PC-9 (cell line): ENCODE data around the gene TAF6L. TPM values are rescaled to one million over a fixed set of nuclear protein-coding genes. Genes with fewer than 3 reads are reported as not detected.
A peak's percentile ranks its signal among the peaks of the same experiment; 100 is the strongest.

ENCODE experiments used
- BruUV-seq: library from RNA; stranded (reverse); fragments of 400-500 nt; replicated peaks from 2 replicates; lab custom pipeline; 2021; lab: Mats Ljungman, UMichigan
- CTCF ChIA-PET: fragments of 300-600 bp; sonication (Branson Sonifier 250); formaldehyde crosslinking; loops from one replicate; lab custom pipeline; 2022; ENCODE audit warnings: antibody characterized with exemption; lab: Charles Lee
- POLR2A ChIA-PET: fragments of 300-600 bp; sonication (Branson Sonifier 250); formaldehyde crosslinking; loops from one replicate; lab custom pipeline; 2022; ENCODE audit warnings: antibody characterized with exemption; ENCODE audit not compliant: unreplicated experiment; lab: Charles Lee
- DNase-seq, 2 experiments: peaks; one replicate each; pipeline versions ENCODE4 v3.0.0 to v3.0.0-alpha.2; 2015 to 2022; ENCODE audit warnings: mixed read lengths in 1 of 2
- H2AFZ ChIP-seq: fragments of 200-600 bp; sonication (generic); 2 replicates; pipeline ENCODE4 v1.8.1; 2017; ENCODE audit warnings: antibody characterized with exemption
- H3F3A ChIP-seq: fragments of 200-600 bp; sonication (generic); 2 replicates; pipeline ENCODE4 v1.8.1; 2017; ENCODE audit warnings: antibody characterized with exemption, mild to moderate bottlenecking, low read depth; ENCODE audit not compliant: insufficient read depth
- H3K27ac ChIP-seq: fragments of 200-600 bp; sonication (generic); 2 replicates; pipeline ENCODE4 v1.6.1; 2016; ENCODE audit warnings: mixed run types
- H3K27me3 ChIP-seq: fragments of 200-600 bp; sonication (generic); 2 replicates; pipeline ENCODE4 v1.6.1; 2016; ENCODE audit warnings: low read depth, mixed run types; ENCODE audit not compliant: insufficient read depth
- H3K36me3 ChIP-seq: fragments of 200-600 bp; sonication (generic); 2 replicates; pipeline ENCODE4 v1.6.1; 2016; ENCODE audit warnings: low read depth, mixed run types
- H3K4me1 ChIP-seq: fragments of 200-600 bp; sonication (generic); replicated peaks from 2 replicates; pipeline ENCODE4 v1.6.1; 2016; ENCODE audit warnings: mixed run types; ENCODE audit not compliant: insufficient read depth
- H3K4me2 ChIP-seq: fragments of 200-600 bp; sonication (generic); 2 replicates; pipeline ENCODE4 v1.6.1; 2017; ENCODE audit warnings: mixed run types
- H3K4me3 ChIP-seq: fragments of 200-600 bp; sonication (generic); 2 replicates; pipeline ENCODE4 v1.6.1; 2016; ENCODE audit warnings: mixed run types
- H3K79me2 ChIP-seq: fragments of 200-600 bp; sonication (generic); 2 replicates; pipeline ENCODE4 v1.6.1; 2017; ENCODE audit warnings: low read depth, mixed run types
- H3K9me2 ChIP-seq: fragments of 200-600 bp; sonication (generic); 2 replicates; pipeline ENCODE4 v1.8.1; 2017; ENCODE audit warnings: mild to moderate bottlenecking; ENCODE audit not compliant: insufficient read depth
- H3K9me3 ChIP-seq: fragments of 200-600 bp; sonication (generic); 2 replicates; pipeline ENCODE4 v1.8.1; 2016; ENCODE audit warnings: low read depth; ENCODE audit not compliant: insufficient read depth
- H4K20me1 ChIP-seq: fragments of 200-600 bp; sonication (generic); 2 replicates; pipeline ENCODE4 v1.8.1; 2017; ENCODE audit not compliant: insufficient read depth
- CTCF ChIP-seq: fragments of 200-600 bp; sonication (generic); conservative IDR thresholded peaks from 2 replicates; pipeline ENCODE4 v1.6.1; 2017; ENCODE audit warnings: mixed run types, antibody characterized with exemption, mild to moderate bottlenecking, moderate library complexity
- EZH2 ChIP-seq: fragments of 200-600 bp; sonication (generic); IDR thresholded peaks from 2 replicates; pipeline ENCODE4 v1.8.0; 2017; ENCODE audit warnings: antibody characterized with exemption, low read depth
- intact Hi-C: fragments of 100-400 bp; cut with micrococcal nuclease; formaldehyde crosslinking; loops from one replicate; pipeline ENCODE4 v1.10.0; 2022; ENCODE audit not compliant: unreplicated experiment
- total RNA-seq: library from RNA; stranded (reverse); gene quantifications from 2 replicates; pipeline ENCODE4 v1.2.3, GENCODE V29; 2021

The TAF6L gene
- total RNA-seq, 1 experiment from 2014 or later: 31.2 TPM

- POLR2A ChIA-PET: interaction anchor here (0.5 to 0.6 kb wide), 3 partner anchors 15 to 131 kb away, joined by 3 to 5 read pairs (median 4); partner anchors contain the start of genes C11orf98 and CSKMT
- no peaks in the 10 kb centered on the region for H3K9me3 ChIP-seq
Observed at GRCh38 chr11:62796281-62796680, 25.1 kb downstream of the TAF6L start.

GRCh38 chr11:62799486-62799885 lies 28.3 kb downstream of the TAF6L start:
- Histone ChIP-seq H3F3A (peaks cover 8% of the 10 kb centered on the region), H4K20me1 (no peaks in the 10 kb centered on the region), H3K36me3 (peaks cover 46% of the 10 kb centered on the region), H3K79me2 (peaks cover 27% of the 10 kb centered on the region), H3K4me2 (no peak overlapping the region), H2AFZ (no peak overlapping the region), H3K27me3 (no peaks in the 10 kb centered on the region), H3K4me1 (peaks cover 11% of the 10 kb centered on the region), H3K9me2 (no peaks in the 10 kb centered on the region), H3K27ac (no peak overlapping the region), H3K9me3 (no peaks in the 10 kb centered on the region), H3K4me3 (no peak overlapping the region)
- BruUV-seq: no TSS peak
- POLR2A ChIA-PET: interaction anchor here (0.5 kb wide), 1 partner anchor 29 kb away, joined by 9 read pairs; no protein-coding TSS in a partner anchor
- intact Hi-C loops: no loop called here
- DNase-seq: no peak
- CTCF ChIA-PET: no interaction called here
- TF ChIP-seq EZH2: no peak
- no peak for TF ChIP-seq CTCF

More at GRCh38 chr11:62796281-62796680, 25.1 kb downstream of the TAF6L start:
- Histone ChIP-seq H3K4me3 (no peak overlapping the region), H3K27ac (no peak overlapping the region), H3K4me1 (peaks cover 8% of the 10 kb centered on the region), H3K4me2 (no peak overlapping the region), H3K9me2 (no peaks in the 10 kb centered on the region), H3K79me2 (peaks cover 5% of the 10 kb centered on the region), H4K20me1 (no peaks in the 10 kb centered on the region), H3K36me3 (peaks cover 37% of the 10 kb centered on the region), H3K27me3 (no peaks in the 10 kb centered on the region), H3F3A (peaks cover 31% of the 10 kb centered on the region), H2AFZ (no peak overlapping the region)
- no TSS peak for BruUV-seq
- intact Hi-C loops: no loop called here
- no peak for TF ChIP-seq CTCF
- no peak for TF ChIP-seq EZH2
- CTCF ChIA-PET: interaction anchor here (0.6 to 0.7 kb wide), 2 partner anchors 25 to 993 kb away, joined by 4 to 5 read pairs; partner anchors contain the start of gene TAF6L
- no peak for DNase-seq

GRCh38 chr11:62801071-62801470 lies 29.9 kb downstream of the TAF6L start:
- Histone ChIP-seq H3K4me1 (peaks cover 14% of the 10 kb centered on the region), H3K79me2 (peaks cover 32% of the 10 kb centered on the region), H3K36me3 (peaks cover 45% of the 10 kb centered on the region), H3F3A (peaks cover 6% of the 10 kb centered on the region; the same call in 1 of the 2 replicates), H3K4me2 (no peak overlapping the region), H4K20me1 (no peaks in the 10 kb centered on the region; the same call in 1 of the 2 replicates), H3K9me2 (no peaks in the 10 kb centered on the region), H3K9me3 (no peaks in the 10 kb centered on the region), H2AFZ (no peak overlapping the region), H3K4me3 (no peak overlapping the region), H3K27ac (no peak overlapping the region), H3K27me3 (no peaks in the 10 kb centered on the region)
- TF ChIP-seq EZH2: no peak
- TF ChIP-seq CTCF: no peak
- no TSS peak for BruUV-seq
- peak in 1 of 2 experiments; percentile 31 for DNase-seq
- ChIA-PET POLR2A (no interaction called here), CTCF (no interaction called here)
- intact Hi-C loops: no loop called here
